Activated naive CD4-positive, alpha-beta T cell treated with anti-CD3 and anti-CD28 coated beads, Interleukin-2, amount 50 U/mL, for 72 hours (primary cell): ENCODE results near the gene NET1. TPM values are rescaled to one million over a fixed set of nuclear protein-coding genes. Genes with fewer than 3 reads are reported as not detected.
"Not testable (repeated sequence)": the region's sequence is repeated elsewhere in the genome, so short reads cannot be mapped to it uniquely, and the experiment has no call there.

Experiments
- ATAC-seq, 2 donors: fragments of 150-1000 bp; cut with Tn5 transposase; 2 replicates each; pipeline ENCODE4 v1.10.0; 2021; ENCODE audit warnings: mild to moderate bottlenecking in 2 of 2, moderate library complexity in 2 of 2
- DNase-seq, 2 donors: peaks; one replicate each; pipeline ENCODE4 v3.0.0; 2021 to 2022; ENCODE audit warnings: low spot score in 2 of 2
- H3K27ac Mint-ChIP-seq, 2 donors: one replicate each; pipeline ENCODE4 v1.8.0; 2022; ENCODE audit warnings: mild to moderate bottlenecking in 2 of 2, mixed read lengths in 2 of 2
- H3K36me3 Mint-ChIP-seq, 2 donors: one replicate each; pipeline ENCODE4 v1.8.0; 2022; ENCODE audit warnings: mixed read lengths in 2 of 2
- H3K9me3 Mint-ChIP-seq, 2 donors: one replicate each; pipeline ENCODE4 v1.8.0; 2022; ENCODE audit warnings: mixed read lengths in 2 of 2
- total RNA-seq, 2 donors: library from RNA; stranded (reverse); gene quantifications; one replicate each; pipeline ENCODE4 v1.2.3, GENCODE V29; 2022

The NET1 gene
- total RNA-seq, 2 donors from 2014 or later = 19.5 to 33.4 TPM

- Mint-ChIP-seq H3K27ac (no peak overlapping the region), H3K9me3 (no peaks in the 10 kb centered on the region), H3K36me3 (no peaks in the 10 kb centered on the region)
- ATAC-seq = peak in 1 of 2 donors; percentile 13
- no peak for DNase-seq
These were observed 54.3 kb downstream of the NET1 start for GRCh38 chr10:5466451-5467206.

GRCh38 chr10:5467207-5467535 lies 54.8 kb downstream of the NET1 start:
- DNase-seq (no peak), ATAC-seq (no peak)
- no peaks in the 10 kb centered on the region for H3K36me3 Mint-ChIP-seq
- no peaks in the 10 kb centered on the region for H3K9me3 Mint-ChIP-seq
- no peak overlapping the region for H3K27ac Mint-ChIP-seq

GRCh38 chr10:5467634-5468255 lies 55.4 kb downstream of the NET1 start:
- Mint-ChIP-seq H3K9me3 (no peaks in the 10 kb centered on the region), H3K27ac (no peak overlapping the region), H3K36me3 (no peaks in the 10 kb centered on the region)
- DNase-seq = no peak
- ATAC-seq = no peak

GRCh38 chr10:5468262-5469106 lies 56.1 kb downstream of the NET1 start:
- Mint-ChIP-seq H3K9me3 (no peaks in the 10 kb centered on the region), H3K27ac (no peak overlapping the region), H3K36me3 (no peaks in the 10 kb centered on the region)
- ATAC-seq (no peak), DNase-seq (no peak)

- ATAC-seq = no peak
- no peak for DNase-seq
- Mint-ChIP-seq H3K27ac (no peak overlapping the region), H3K36me3 (no peaks in the 10 kb centered on the region), H3K9me3 (no peaks in the 10 kb centered on the region)
These were observed 57.1 kb downstream of the NET1 start for GRCh38 chr10:5469353-5470061.

- DNase-seq (no peak), ATAC-seq (no peak)
- Mint-ChIP-seq H3K9me3 (no peaks in the 10 kb centered on the region), H3K36me3 (no peaks in the 10 kb centered on the region), H3K27ac (no peak overlapping the region)
These were observed 57.9 kb downstream of the NET1 start for GRCh38 chr10:5470062-5470751.

- not testable (repeated sequence) for ATAC-seq, DNase-seq, H3K9me3 Mint-ChIP-seq, H3K36me3 Mint-ChIP-seq, H3K27ac Mint-ChIP-seq
These were observed 62.3 kb downstream of the NET1 start for GRCh38 chr10:5474642-5475041.

GRCh38 chr10:5475088-5475487 lies 62.7 kb downstream of the NET1 start:
- not testable (repeated sequence) for H3K36me3 Mint-ChIP-seq, H3K27ac Mint-ChIP-seq, ATAC-seq, H3K9me3 Mint-ChIP-seq, DNase-seq

GRCh38 chr10:5475974-5476807 lies 63.8 kb downstream of the NET1 start:
- H3K9me3 Mint-ChIP-seq, DNase-seq, H3K36me3 Mint-ChIP-seq, ATAC-seq, H3K27ac Mint-ChIP-seq: not testable (repeated sequence)

GRCh38 chr10:5476918-5477525 lies 64.7 kb downstream of the NET1 start:
- no peak for ATAC-seq
- Mint-ChIP-seq H3K9me3 (no peaks in the 10 kb centered on the region), H3K27ac (no peak overlapping the region), H3K36me3 (no peaks in the 10 kb centered on the region)
- no peak for DNase-seq

- no peak for DNase-seq
- Mint-ChIP-seq H3K36me3 (no peaks in the 10 kb centered on the region), H3K9me3 (no peaks in the 10 kb centered on the region), H3K27ac (no peak overlapping the region)
- ATAC-seq = no peak
These were observed 65.8 kb downstream of the NET1 start for GRCh38 chr10:5477948-5478693.

- ATAC-seq (no peak), DNase-seq (no peak)
- Mint-ChIP-seq H3K27ac (no peak overlapping the region), H3K9me3 (no peaks in the 10 kb centered on the region), H3K36me3 (no peaks in the 10 kb centered on the region)
These were observed 66.4 kb downstream of the NET1 start for GRCh38 chr10:5478694-5479305.

GRCh38 chr10:5479481-5480161 lies 67.3 kb downstream of the NET1 start:
- no peak for ATAC-seq
- DNase-seq = no peak
- Mint-ChIP-seq H3K9me3 (no peaks in the 10 kb centered on the region), H3K27ac (peak overlapping the region; percentile 5 to 17), H3K36me3 (no peaks in the 10 kb centered on the region)
